GM23248 (cell line): ENCODE results near the gene FAM219B.

Source experiments
- EZH2 ChIP-seq: fragments of 200-600 bp; sonication (generic); IDR thresholded peaks from 2 replicates; pipeline ENCODE4 v1.6.1; 2018; ENCODE audit warnings: antibody characterized with exemption, mild to moderate bottlenecking; ENCODE audit not compliant: insufficient read depth, poor library complexity, severe bottlenecking
- EZH2phosphoT487 ChIP-seq: fragments of 200-600 bp; sonication (generic); IDR thresholded peaks from 2 replicates; pipeline ENCODE4 v1.6.1; 2018; ENCODE audit warnings: antibody characterized with exemption, moderate library complexity, mild to moderate bottlenecking, low read depth; ENCODE audit not compliant: insufficient read depth

DNA sequence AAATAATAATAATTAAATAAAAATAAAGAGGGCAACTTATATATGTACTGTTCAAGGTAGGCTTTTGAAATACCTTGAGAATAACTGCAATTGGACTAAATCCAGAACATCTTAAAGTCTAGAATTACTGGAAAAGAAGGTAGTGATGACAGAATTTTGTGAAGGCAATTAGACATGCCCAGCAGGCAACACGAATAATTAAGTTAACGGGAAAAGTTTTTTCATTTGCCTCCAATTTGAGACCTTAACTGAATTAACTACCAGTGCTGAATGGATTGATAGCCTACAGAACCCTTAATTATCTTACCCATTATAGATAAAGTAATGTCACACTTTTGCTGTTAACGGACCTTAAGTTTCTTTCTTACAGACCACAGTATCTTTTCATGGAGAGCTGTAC, 17.9 kb upstream of the FAM219B start:
- no peak for TF ChIP-seq EZH2
- TF ChIP-seq EZH2phosphoT487 = no peak
